Muscle layer of colon (tissue), 2 donors: ENCODE results near the gene MCTP2.

Experiments
- H3K27ac ChIP-seq: one replicate; pipeline ENCODE4 v1.7.0; 2013; ENCODE audit warnings: low read depth, mild to moderate bottlenecking, low read length, moderate library complexity
- H3K27me3 ChIP-seq, 2 donors: one replicate each; pipeline ENCODE4 v1.7.0; 2013; ENCODE audit warnings: low read length in 2 of 2, mild to moderate bottlenecking in 2 of 2; ENCODE audit not compliant: insufficient read depth in 2 of 2, control insufficient read depth in 1 of 2
- H3K36me3 ChIP-seq: one replicate; pipeline ENCODE4 v1.7.0; 2013; ENCODE audit warnings: mild to moderate bottlenecking, low read length; ENCODE audit not compliant: insufficient read depth
- H3K4me1 ChIP-seq: one replicate; pipeline ENCODE4 v1.7.0; 2013; ENCODE audit warnings: mild to moderate bottlenecking, low read length; ENCODE audit not compliant: insufficient read depth
- H3K4me3 ChIP-seq, 2 donors: one replicate each; pipeline ENCODE4 v1.7.0; 2013; ENCODE audit warnings: low read length in 2 of 2, low read depth in 1 of 2, mild to moderate bottlenecking in 1 of 2, moderate library complexity in 1 of 2
- H3K9ac ChIP-seq: one replicate; pipeline ENCODE4 v1.7.0; 2013; ENCODE audit warnings: low read length
- H3K9me3 ChIP-seq: one replicate; pipeline ENCODE4 v1.7.0; 2013; ENCODE audit warnings: mild to moderate bottlenecking, low read length
- donor health status: abdominal sarcoma.
- donor health status: Adenocarcinoma of cecum.

The MCTP2 gene

GRCh38 chr15:94312946-94313345, 81.6 kb downstream of the MCTP2 start:
- H3K9ac ChIP-seq: no peak overlapping the region
- H3K9me3 ChIP-seq: no peaks in the 10 kb centered on the region
- no peaks in the 10 kb centered on the region for H3K27me3 ChIP-seq
- H3K27ac ChIP-seq: no peak overlapping the region
- H3K36me3 ChIP-seq: no peaks in the 10 kb centered on the region
- no peaks in the 10 kb centered on the region for H3K4me1 ChIP-seq
- no peak overlapping the region for H3K4me3 ChIP-seq

GRCh38 chr15:94314639-94315038, 83.3 kb downstream of the MCTP2 start:
- no peaks in the 10 kb centered on the region for H3K4me1 ChIP-seq
- no peaks in the 10 kb centered on the region for H3K9me3 ChIP-seq
- H3K36me3 ChIP-seq: no peaks in the 10 kb centered on the region
- no peak overlapping the region for H3K4me3 ChIP-seq
- no peak overlapping the region for H3K9ac ChIP-seq
- H3K27me3 ChIP-seq: no peaks in the 10 kb centered on the region
- H3K27ac ChIP-seq: no peak overlapping the region

- H3K4me3 ChIP-seq: no peak overlapping the region
- no peaks in the 10 kb centered on the region for H3K4me1 ChIP-seq
- H3K36me3 ChIP-seq: no peaks in the 10 kb centered on the region
- no peaks in the 10 kb centered on the region for H3K9me3 ChIP-seq
- H3K9ac ChIP-seq: no peak overlapping the region
- H3K27me3 ChIP-seq: no peaks in the 10 kb centered on the region
- H3K27ac ChIP-seq: no peak overlapping the region
These were observed 85.8 kb downstream of the MCTP2 start for GRCh38 chr15:94317211-94317610.

GRCh38 chr15:94322141-94322540, 90.8 kb downstream of the MCTP2 start:
- peaks cover 4% of the 10 kb centered on the region for H3K4me1 ChIP-seq
- no peak overlapping the region for H3K27ac ChIP-seq
- no peaks in the 10 kb centered on the region for H3K27me3 ChIP-seq
- H3K4me3 ChIP-seq: no peak overlapping the region
- no peak overlapping the region for H3K9ac ChIP-seq
- no peaks in the 10 kb centered on the region for H3K36me3 ChIP-seq
- no peaks in the 10 kb centered on the region for H3K9me3 ChIP-seq

- H3K36me3 ChIP-seq: no peaks in the 10 kb centered on the region
- no peaks in the 10 kb centered on the region for H3K27me3 ChIP-seq
- no peak overlapping the region for H3K27ac ChIP-seq
- peaks cover 4% of the 10 kb centered on the region for H3K4me1 ChIP-seq
- H3K9me3 ChIP-seq: no peaks in the 10 kb centered on the region
- H3K4me3 ChIP-seq: no peak overlapping the region
- H3K9ac ChIP-seq: no peak overlapping the region
These were observed 91.7 kb downstream of the MCTP2 start for GRCh38 chr15:94323076-94323475.

- Histone ChIP-seq H3K36me3 (no peaks in the 10 kb centered on the region), H3K9ac (no peak overlapping the region), H3K27ac (no peak overlapping the region), H3K27me3 (no peaks in the 10 kb centered on the region), H3K4me3 (no peak overlapping the region), H3K4me1 (peaks cover 4% of the 10 kb centered on the region), H3K9me3 (no peaks in the 10 kb centered on the region)
These were observed 92.9 kb downstream of the MCTP2 start for GRCh38 chr15:94324117-94324826.

- no peak overlapping the region for H3K4me3 ChIP-seq
- no peak overlapping the region for H3K9ac ChIP-seq
- no peaks in the 10 kb centered on the region for H3K27me3 ChIP-seq
- H3K4me1 ChIP-seq: peaks cover 4% of the 10 kb centered on the region
- H3K27ac ChIP-seq: no peak overlapping the region
- H3K9me3 ChIP-seq: no peaks in the 10 kb centered on the region
- no peaks in the 10 kb centered on the region for H3K36me3 ChIP-seq
These were observed 93.7 kb downstream of the MCTP2 start for GRCh38 chr15:94324835-94325767.

- Histone ChIP-seq H3K9me3 (no peaks in the 10 kb centered on the region), H3K27me3 (no peaks in the 10 kb centered on the region), H3K4me1 (peaks cover 4% of the 10 kb centered on the region), H3K27ac (no peak overlapping the region), H3K4me3 (no peak overlapping the region), H3K36me3 (no peaks in the 10 kb centered on the region), H3K9ac (no peak overlapping the region)
These were observed 96.1 kb downstream of the MCTP2 start for GRCh38 chr15:94327356-94327936.

- H3K9ac ChIP-seq: no peak overlapping the region
- no peak overlapping the region for H3K4me3 ChIP-seq
- H3K36me3 ChIP-seq: no peaks in the 10 kb centered on the region
- H3K9me3 ChIP-seq: no peaks in the 10 kb centered on the region
- no peak overlapping the region for H3K27ac ChIP-seq
- no peaks in the 10 kb centered on the region for H3K27me3 ChIP-seq
- H3K4me1 ChIP-seq: no peaks in the 10 kb centered on the region
These were observed 100.4 kb downstream of the MCTP2 start for GRCh38 chr15:94331731-94332130.

- no peak overlapping the region for H3K9ac ChIP-seq
- H3K36me3 ChIP-seq: no peaks in the 10 kb centered on the region
- H3K27me3 ChIP-seq: no peaks in the 10 kb centered on the region
- no peaks in the 10 kb centered on the region for H3K4me1 ChIP-seq
- H3K27ac ChIP-seq: no peak overlapping the region
- no peaks in the 10 kb centered on the region for H3K9me3 ChIP-seq
- H3K4me3 ChIP-seq: no peak overlapping the region
These were observed 104.3 kb downstream of the MCTP2 start for GRCh38 chr15:94335616-94336015.

GRCh38 chr15:94336817-94337467, 105.6 kb downstream of the MCTP2 start:
- no peak overlapping the region for H3K4me3 ChIP-seq
- H3K36me3 ChIP-seq: no peaks in the 10 kb centered on the region
- no peaks in the 10 kb centered on the region for H3K9me3 ChIP-seq
- H3K27me3 ChIP-seq: no peaks in the 10 kb centered on the region
- no peak overlapping the region for H3K27ac ChIP-seq
- H3K4me1 ChIP-seq: no peaks in the 10 kb centered on the region
- H3K9ac ChIP-seq: no peak overlapping the region
